ENCODE data around the gene GPRIN3.

DNA sequence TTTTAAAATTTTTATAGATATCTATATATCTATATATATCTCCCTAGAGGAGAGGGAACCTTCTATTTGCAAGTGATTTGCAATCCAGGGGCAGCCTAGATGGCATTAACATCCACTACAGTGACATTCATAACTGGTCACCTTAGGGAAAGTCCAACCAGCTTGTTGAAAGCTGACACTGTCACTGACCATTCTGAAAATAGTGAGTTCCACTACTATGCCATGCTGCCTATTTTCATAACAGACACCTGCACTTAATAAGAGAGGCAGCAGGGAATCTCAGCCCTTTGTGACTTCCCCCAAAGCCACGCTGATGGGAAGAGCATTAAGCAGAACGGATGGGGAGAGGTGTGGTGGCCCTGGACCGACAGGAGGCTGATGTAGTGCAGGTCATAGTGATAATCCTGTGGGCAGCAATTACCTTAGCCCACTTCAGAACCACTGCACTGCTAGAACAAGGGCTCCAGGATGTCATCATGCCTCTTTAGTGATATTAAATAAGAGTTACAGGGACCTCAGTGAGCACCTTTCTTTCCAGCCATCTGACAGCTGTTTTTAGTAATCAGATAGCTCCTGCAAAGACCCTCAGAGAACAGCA, 51.3 kb downstream of the GPRIN3 start:
- TF ChIP-seq, protein P1, sequence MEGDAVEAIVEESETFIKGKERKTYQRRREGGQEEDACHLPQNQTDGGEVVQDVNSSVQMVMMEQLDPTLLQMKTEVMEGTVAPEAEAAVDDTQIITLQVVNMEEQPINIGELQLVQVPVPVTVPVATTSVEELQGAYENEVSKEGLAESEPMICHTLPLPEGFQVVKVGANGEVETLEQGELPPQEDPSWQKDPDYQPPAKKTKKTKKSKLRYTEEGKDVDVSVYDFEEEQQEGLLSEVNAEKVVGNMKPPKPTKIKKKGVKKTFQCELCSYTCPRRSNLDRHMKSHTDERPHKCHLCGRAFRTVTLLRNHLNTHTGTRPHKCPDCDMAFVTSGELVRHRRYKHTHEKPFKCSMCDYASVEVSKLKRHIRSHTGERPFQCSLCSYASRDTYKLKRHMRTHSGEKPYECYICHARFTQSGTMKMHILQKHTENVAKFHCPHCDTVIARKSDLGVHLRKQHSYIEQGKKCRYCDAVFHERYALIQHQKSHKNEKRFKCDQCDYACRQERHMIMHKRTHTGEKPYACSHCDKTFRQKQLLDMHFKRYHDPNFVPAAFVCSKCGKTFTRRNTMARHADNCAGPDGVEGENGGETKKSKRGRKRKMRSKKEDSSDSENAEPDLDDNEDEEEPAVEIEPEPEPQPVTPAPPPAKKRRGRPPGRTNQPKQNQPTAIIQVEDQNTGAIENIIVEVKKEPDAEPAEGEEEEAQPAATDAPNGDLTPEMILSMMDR (IDR thresholded peaks at IDR 0.05), result no peak
- TF ChIP-seq POLR2AphosphoS5 (IDR thresholded peaks at IDR 0.05) (no peak), POLR2A (IDR thresholded peaks at IDR 0.05) (no peak), EP300 (IDR thresholded peaks at IDR 0.05) (no peak)
